Mesenchymal stem cell (in vitro differentiated cells and primary cell): ENCODE results near the gene MDFIC2.
"Not testable (repeated sequence)": the region's sequence is repeated elsewhere in the genome, so short reads cannot be mapped to it uniquely, and the experiment has no call there.

ENCODE experiments used
- DNase-seq: peaks from one replicate; pipeline ENCODE4 v3.0.0-alpha.2; 2013
- H2AFZ ChIP-seq: one replicate; pipeline ENCODE4 v1.6.1; 2013; ENCODE audit warnings: low read depth, mild to moderate bottlenecking, control low read depth, inconsistent platforms, low read length, moderate library complexity
- H2AK5ac ChIP-seq: 2 replicates; pipeline ENCODE4 v1.6.1; 2013; ENCODE audit warnings: low read length, moderate library complexity, mild to moderate bottlenecking, inconsistent platforms; ENCODE audit not compliant: severe bottlenecking
- H2BK120ac ChIP-seq: one replicate; pipeline ENCODE4 v1.6.1; 2013; ENCODE audit warnings: low read depth, mild to moderate bottlenecking, inconsistent platforms, low read length, moderate library complexity
- H2BK12ac ChIP-seq, 2 experiments: one replicate each; pipeline ENCODE4 v1.6.1; 2013; ENCODE audit warnings: inconsistent platforms in 2 of 2, low read length in 2 of 2, mild to moderate bottlenecking in 2 of 2, moderate library complexity in 2 of 2, control low read depth in 1 of 2
- H2BK15ac ChIP-seq: one replicate; pipeline ENCODE4 v1.6.1; 2013; ENCODE audit warnings: mild to moderate bottlenecking, low read depth, inconsistent platforms; ENCODE audit not compliant: poor library complexity, severe bottlenecking
- H2BK5ac ChIP-seq: 2 replicates; pipeline ENCODE4 v1.6.1; 2013; ENCODE audit warnings: low read depth, mild to moderate bottlenecking, low read length, control low read depth, inconsistent platforms; ENCODE audit not compliant: poor library complexity, severe bottlenecking
- H3K14ac ChIP-seq, 2 experiments: one replicate each; pipeline ENCODE4 v1.6.1; 2013; ENCODE audit warnings: inconsistent platforms in 2 of 2, low read length in 2 of 2, control low read depth in 1 of 2, mild to moderate bottlenecking in 1 of 2, moderate library complexity in 1 of 2
- H3K18ac ChIP-seq, 2 experiments: one replicate each; pipeline ENCODE4 v1.6.1; 2013; ENCODE audit warnings: inconsistent platforms in 2 of 2, low read length in 2 of 2, control low read depth in 1 of 2, low read depth in 1 of 2, mild to moderate bottlenecking in 1 of 2
- H3K23ac ChIP-seq, 2 experiments: one replicate each; pipeline ENCODE4 v1.6.1; 2013; ENCODE audit warnings: inconsistent platforms in 2 of 2, low read length in 2 of 2, mild to moderate bottlenecking in 2 of 2, moderate library complexity in 2 of 2, control low read depth in 1 of 2
- H3K27ac ChIP-seq: 2 replicates; pipeline ENCODE4 v1.5.1; 2013; ENCODE audit warnings: mild to moderate bottlenecking, moderate library complexity, low read length, control low read depth, inconsistent platforms; ENCODE audit not compliant: poor library complexity, severe bottlenecking
- H3K27me3 ChIP-seq, 2 experiments: 2 replicates each; pipeline versions ENCODE4 v1.6.1 to v1.7.0; 2013; ENCODE audit warnings: low read length in 2 of 2, mild to moderate bottlenecking in 2 of 2, moderate library complexity in 2 of 2, control low read depth in 1 of 2, inconsistent platforms in 1 of 2; ENCODE audit not compliant: control insufficient read depth in 1 of 2, insufficient read depth in 1 of 2
- H3K36me3 ChIP-seq, 2 experiments: 2 replicates each; pipeline versions ENCODE4 v1.6.1 to v1.7.0; 2013; ENCODE audit warnings: low read length in 2 of 2, control low read depth in 1 of 2, inconsistent platforms in 1 of 2, low read depth in 1 of 2, mild to moderate bottlenecking in 1 of 2; ENCODE audit not compliant: insufficient read depth in 2 of 2, control insufficient read depth in 1 of 2
- H3K4ac ChIP-seq, 2 experiments: one replicate each; pipeline ENCODE4 v1.6.1; 2013; ENCODE audit warnings: inconsistent platforms in 2 of 2, low read length in 2 of 2, mild to moderate bottlenecking in 2 of 2, moderate library complexity in 2 of 2, control low read depth in 1 of 2, low read depth in 1 of 2
- H3K4me1 ChIP-seq: 2 replicates; pipeline ENCODE4 v1.6.1; 2013; ENCODE audit warnings: low read depth, low read length, control low read depth; ENCODE audit not compliant: control insufficient read depth, insufficient read depth
- H3K4me2 ChIP-seq: 2 replicates; pipeline ENCODE4 v1.6.1; 2013; ENCODE audit warnings: low read length, mild to moderate bottlenecking, inconsistent platforms; ENCODE audit not compliant: poor library complexity, severe bottlenecking
- H3K4me3 ChIP-seq, 2 experiments: 2 replicates each; pipeline versions ENCODE4 v1.5.1 to v1.7.0; 2013; ENCODE audit warnings: low read length in 2 of 2, mild to moderate bottlenecking in 2 of 2, control low read depth in 1 of 2, low read depth in 1 of 2; ENCODE audit not compliant: insufficient read depth in 1 of 2
- H3K79me1 ChIP-seq: replicated peaks from 2 replicates; pipeline ENCODE4 v1.6.1; 2013; ENCODE audit warnings: mild to moderate bottlenecking, control low read depth, low read length, inconsistent platforms; ENCODE audit not compliant: poor library complexity, severe bottlenecking
- H3K9ac ChIP-seq: 2 replicates; pipeline ENCODE4 v1.7.0; 2013; ENCODE audit warnings: mild to moderate bottlenecking, low read length, moderate library complexity
- H3K9me3 ChIP-seq: 2 replicates; pipeline ENCODE4 v1.7.0; 2013; ENCODE audit warnings: mild to moderate bottlenecking, low read length; ENCODE audit not compliant: control insufficient read depth
- H4K8ac ChIP-seq: one replicate; pipeline ENCODE4 v1.6.1; 2013; ENCODE audit warnings: inconsistent platforms, mild to moderate bottlenecking, low read length, moderate library complexity
- H4K91ac ChIP-seq: one replicate; pipeline ENCODE4 v1.6.1; 2013; ENCODE audit warnings: mild to moderate bottlenecking, low read length, inconsistent platforms
- whole genome bisulfite sequencing: methylation state at CpG from one replicate; pipeline ENCODE4 v1.1.7; 2013; ENCODE audit warnings: mixed read lengths; 5-methylcytosine and 5-hydroxymethylcytosine counted together

MDFIC2 gene

GRCh38 chr3:70224337-70224736 is 88.1 kb downstream of the MDFIC2 start:
- Histone ChIP-seq H3K79me1 (no peaks in the 10 kb centered on the region), H3K14ac (no peak overlapping the region), H3K27ac (no peak overlapping the region), H3K9me3 (no peaks in the 10 kb centered on the region), H2AK5ac (no peak overlapping the region), H3K9ac (no peak overlapping the region), H3K4me1 (no peaks in the 10 kb centered on the region), H2BK5ac (no peak overlapping the region), H3K4me2 (no peak overlapping the region), H3K4me3 (no peak overlapping the region), H2AFZ (no peak overlapping the region), H3K4ac (no peak overlapping the region), H3K23ac (no peak overlapping the region), H2BK120ac (no peak overlapping the region), H3K18ac (no peak overlapping the region), H2BK12ac (no peak overlapping the region), H3K27me3 (peaks cover 0 to 6% of the 10 kb centered on the region in 2 experiments), H4K8ac (no peak overlapping the region), H2BK15ac (no peak overlapping the region), H3K36me3 (no peaks in the 10 kb centered on the region), H4K91ac (no peak overlapping the region)
- no peak for DNase-seq
- 59% methylated on average over 5 of the region's 5 CpGs for WGBS

- 38% methylated on average over 3 of the region's 3 CpGs for WGBS
- DNase-seq: no peak
- Histone ChIP-seq H3K27me3 (no peaks in the 10 kb centered on the region), H3K4ac (no peak overlapping the region), H2BK120ac (no peak overlapping the region), H4K8ac (no peak overlapping the region), H3K4me3 (no peak overlapping the region), H2BK5ac (no peak overlapping the region), H3K27ac (no peak overlapping the region), H3K18ac (no peak overlapping the region), H3K36me3 (no peaks in the 10 kb centered on the region), H2AFZ (no peak overlapping the region), H2BK15ac (no peak overlapping the region), H4K91ac (no peak overlapping the region), H2BK12ac (no peak overlapping the region), H3K9me3 (no peaks in the 10 kb centered on the region), H2AK5ac (no peak overlapping the region), H3K9ac (no peak overlapping the region), H3K14ac (no peak overlapping the region), H3K79me1 (no peaks in the 10 kb centered on the region), H3K4me2 (no peak overlapping the region), H3K23ac (no peak overlapping the region), H3K4me1 (no peaks in the 10 kb centered on the region)
Observed at GRCh38 chr3:70218471-70218870, 94.0 kb downstream of the MDFIC2 start.

GRCh38 chr3:70211274-70211673 is 101.2 kb downstream of the MDFIC2 start:
- not testable (repeated sequence) for H2BK5ac ChIP-seq, H3K4me2 ChIP-seq, H3K79me1 ChIP-seq, H3K36me3 ChIP-seq, H2AK5ac ChIP-seq, H3K9ac ChIP-seq, H3K23ac ChIP-seq, H4K91ac ChIP-seq, H2BK12ac ChIP-seq, H3K4ac ChIP-seq, H4K8ac ChIP-seq, H3K18ac ChIP-seq, H3K9me3 ChIP-seq, H3K4me3 ChIP-seq, DNase-seq, H2BK120ac ChIP-seq, H3K27me3 ChIP-seq, H2BK15ac ChIP-seq, H3K14ac ChIP-seq, H3K4me1 ChIP-seq, H2AFZ ChIP-seq, H3K27ac ChIP-seq

GRCh38 chr3:70201975-70202374 is 110.5 kb downstream of the MDFIC2 start:
- Histone ChIP-seq H4K8ac (no peak overlapping the region), H2AK5ac (no peak overlapping the region), H2BK5ac (no peak overlapping the region), H3K14ac (no peak overlapping the region), H3K23ac (no peak overlapping the region), H3K27ac (no peak overlapping the region), H2BK15ac (no peak overlapping the region), H3K36me3 (no peaks in the 10 kb centered on the region), H3K27me3 (peaks cover 0 to 10% of the 10 kb centered on the region in 2 experiments), H2BK120ac (no peak overlapping the region), H3K4me2 (no peak overlapping the region), H2BK12ac (no peak overlapping the region), H3K79me1 (no peaks in the 10 kb centered on the region), H3K4me1 (no peaks in the 10 kb centered on the region), H3K9ac (no peak overlapping the region), H3K4ac (no peak overlapping the region), H4K91ac (no peak overlapping the region), H2AFZ (no peak overlapping the region), H3K18ac (no peak overlapping the region), H3K9me3 (no peaks in the 10 kb centered on the region), H3K4me3 (no peak overlapping the region)
- no peak for DNase-seq
